ENCODE measurements around the gene ARHGEF26. TPM values are rescaled to one million over a fixed set of nuclear protein-coding genes. Genes with fewer than 3 reads are reported as not detected.

ARHGEF26 gene
- total and polyA plus RNA-seq, 7 donors = 2.3 to 125 (median 48.4) TPM

GRCh38 chr3:154251610-154252009 is 130.4 kb downstream of the ARHGEF26 start:
- Histone ChIP-seq H3K9me3 (no peaks in the 10 kb centered on the region), H3K4me1 (peaks cover 0 to 30% (median 21%) of the 10 kb centered on the region in 4 donors), H3K4me3 (no peak overlapping the region), H3K36me3 (peaks cover 0 to 47% (median 14%) of the 10 kb centered on the region in 4 donors), H3K27me3 (no peaks in the 10 kb centered on the region), H3K27ac (no peak overlapping the region)
- no peak for DNase-seq
- 90 to 96% methylated on average over 3 of the region's 3 CpGs for WGBS, 2 donors
- intact Hi-C loops (cut with DNase I) = no loop called here
- TF ChIP-seq POLR2A (IDR thresholded peaks at IDR 0.05) = no peak
- TF ChIP-seq POLR2AphosphoS5 (IDR thresholded peaks at IDR 0.05) = no peak
- TF ChIP-seq CTCF (IDR thresholded peaks at IDR 0.05) = no peak
- no peak for TF ChIP-seq EP300 (IDR thresholded peaks at IDR 0.05)

- H3K9me3 ChIP-seq = no peaks in the 10 kb centered on the region
- H3K27ac ChIP-seq = peak overlapping the region in 3 of 4 donors; percentile 17 to 44 (median 29)
- H3K27me3 ChIP-seq = no peaks in the 10 kb centered on the region
- WGBS, 2 donors = 9 to 13% methylated on average over 11 of the region's 11 CpGs
- peak; percentile 90 to 94 (median 92) for TF ChIP-seq CTCF (IDR thresholded peaks at IDR 0.05)
- no peak for TF ChIP-seq EP300 (IDR thresholded peaks at IDR 0.05)
- TF ChIP-seq POLR2A (IDR thresholded peaks at IDR 0.05) = no peak
- TF ChIP-seq POLR2AphosphoS5 (IDR thresholded peaks at IDR 0.05) = peak; percentile 4 to 60 (median 33)
- H3K4me3 ChIP-seq = no peak overlapping the region
- intact Hi-C loops (cut with DNase I) = loop anchor here (1.0 kb wide), 3 partner anchors 132 to 256 kb away; partner anchors contain the start of gene ARHGEF26
- peak; percentile 96 for DNase-seq
- H3K4me1 ChIP-seq = peaks cover 0 to 25% (median 19%) of the 10 kb centered on the region in 4 donors
- H3K36me3 ChIP-seq = peaks cover 9 to 61% (median 22%) of the 10 kb centered on the region in 4 donors
Measured at GRCh38 chr3:154252759-154253638, 131.8 kb downstream of the ARHGEF26 start.

- Histone ChIP-seq H3K4me3 (no peak overlapping the region), H3K27me3 (no peaks in the 10 kb centered on the region), H3K36me3 (peaks cover 15 to 75% (median 35%) of the 10 kb centered on the region in 4 donors), H3K27ac (no peak overlapping the region), H3K4me1 (peaks cover 0 to 25% (median 19%) of the 10 kb centered on the region in 4 donors), H3K9me3 (no peaks in the 10 kb centered on the region)
- TF ChIP-seq POLR2AphosphoS5 (IDR thresholded peaks at IDR 0.05) (no peak), POLR2A (IDR thresholded peaks at IDR 0.05) (no peak), CTCF (IDR thresholded peaks at IDR 0.05) (no peak), EP300 (IDR thresholded peaks at IDR 0.05) (no peak)
- 85 to 90% methylated on average over 8 of the region's 8 CpGs for WGBS, 2 donors
- no peak for DNase-seq
- intact Hi-C loops (cut with DNase I) = no loop called here
Measured at GRCh38 chr3:154254527-154254926, 133.3 kb downstream of the ARHGEF26 start.

- WGBS, 2 donors = 80 to 88% methylated on average over 2 of the region's 2 CpGs
- Histone ChIP-seq H3K9me3 (no peaks in the 10 kb centered on the region), H3K27me3 (no peaks in the 10 kb centered on the region), H3K27ac (no peak overlapping the region), H3K4me3 (no peak overlapping the region), H3K36me3 (peaks cover 0 to 72% (median 20%) of the 10 kb centered on the region in 4 donors), H3K4me1 (peaks cover 0 to 5% (median 0%) of the 10 kb centered on the region in 4 donors)
- TF ChIP-seq POLR2A (IDR thresholded peaks at IDR 0.05) (no peak), POLR2AphosphoS5 (IDR thresholded peaks at IDR 0.05) (no peak), EP300 (IDR thresholded peaks at IDR 0.05) (no peak), CTCF (IDR thresholded peaks at IDR 0.05) (no peak)
- DNase-seq = no peak
- intact Hi-C loops (cut with DNase I) = no loop called here
Measured at GRCh38 chr3:154273381-154273780, 152.2 kb downstream of the ARHGEF26 start.

All from sigmoid colon (tissue), 7 donors.